Spleen (tissue), 7 donors: ENCODE results near the gene DNAAF1.

Source experiments
- CTCF ChIP-seq, 11 experiments: fragments of 200-600 bp in 7 of 11; fragments of 450-650 bp in 4 of 11; sonication (generic) in 4 of 11; IDR thresholded peaks in 8 of 11; conservative IDR thresholded peaks in 3 of 11; 1 replicate in 7 of 11; 2 replicates in 4 of 11; pipeline versions ENCODE4 v1.4.0 to v1.8.0; 2016 to 2021; ENCODE audit warnings: antibody characterized with exemption in 11 of 11, inconsistent platforms in 4 of 11, mild to moderate bottlenecking in 1 of 11
- POLR2AphosphoS5 ChIP-seq, 3 donors: sonication (generic); formaldehyde crosslinking; IDR thresholded peaks; one replicate each; pipeline ENCODE4 v1.5.1; 2017; ENCODE audit warnings: antibody characterized with exemption in 3 of 3
- donor health status: DM: no; HTN: no; CAD: no; lungs with moderate emphysema.
- donor health status: DM: no; HTN: no; CAD: no.
- donor health status: DM: no; HTN: no; CAD: no.

GRCh38 chr16:84190731-84191388, 45.8 kb downstream of the DNAAF1 start, which contains the start of gene ADAD2:
- no peak for TF ChIP-seq POLR2AphosphoS5 (IDR thresholded peaks at IDR 0.05)
- no peak for TF ChIP-seq CTCF (IDR thresholded peaks at IDR 0.05 in 8 of 11, conservative IDR thresholded peaks at IDR 0.05 in 3 of 11)
